Brain microvascular endothelial cell (primary cell): ENCODE results near the gene FGF1.

Experiments used
- DNase-seq: peaks from one replicate; pipeline ENCODE4 v3.0.0-alpha.2; 2020
- H3K27ac ChIP-seq: fragments of 250-450 bp; sonication (Bioruptor Pico); 2 replicates; pipeline ENCODE4 v1.5.1; 2020; ENCODE audit warnings: mild to moderate bottlenecking, moderate library complexity
- H3K27me3 ChIP-seq: fragments of 250-450 bp; sonication (Bioruptor Pico); replicated peaks from 2 replicates; pipeline ENCODE4 v1.5.1; 2020; ENCODE audit warnings: mild to moderate bottlenecking
- H3K36me3 ChIP-seq: fragments of 250-450 bp; sonication (Bioruptor Pico); replicated peaks from 2 replicates; pipeline ENCODE4 v1.5.1; 2020; ENCODE audit warnings: mild to moderate bottlenecking
- H3K4me3 ChIP-seq: 2 replicates; pipeline ENCODE4 v1.5.1; 2011; ENCODE audit warnings: low read depth, mild to moderate bottlenecking, control low read depth, low read length, moderate library complexity
- CTCF ChIP-seq: IDR thresholded peaks from 2 replicates; pipeline ENCODE4 v1.5.1; 2011; ENCODE audit warnings: low read depth, mild to moderate bottlenecking, moderate library complexity, low read length, control low read depth, inconsistent platforms; ENCODE audit errors: missing control alignments
- in situ Hi-C: cut with HindIII; loops from 2 replicates; pipeline ENCODE4 v1.10.0; 2017; ENCODE audit warnings: low sequenced_read_pairs, low pct_ligation_motif_present

The FGF1 gene

GRCh38 chr5:142637871-142638270, 48.0 kb downstream of the FGF1 start:
- in situ Hi-C loops, result no loop called here
- no peak overlapping the region for H3K4me3 ChIP-seq
- H3K27me3 ChIP-seq, result no peaks in the 10 kb centered on the region
- no peak for DNase-seq
- H3K27ac ChIP-seq, result no peak overlapping the region
- H3K36me3 ChIP-seq, result no peaks in the 10 kb centered on the region
- no peak for TF ChIP-seq CTCF

GRCh38 chr5:142636698-142637324, 49.1 kb downstream of the FGF1 start:
- no peak overlapping the region for H3K27ac ChIP-seq
- no peaks in the 10 kb centered on the region for H3K36me3 ChIP-seq
- no peaks in the 10 kb centered on the region for H3K27me3 ChIP-seq
- no peak for TF ChIP-seq CTCF
- no peak for DNase-seq
- no peak overlapping the region for H3K4me3 ChIP-seq
- in situ Hi-C loops, result no loop called here

GRCh38 chr5:142636093-142636492, 49.8 kb downstream of the FGF1 start:
- no peak overlapping the region for H3K4me3 ChIP-seq
- DNase-seq, result no peak
- TF ChIP-seq CTCF, result no peak
- in situ Hi-C loops, result no loop called here
- no peaks in the 10 kb centered on the region for H3K27me3 ChIP-seq
- no peaks in the 10 kb centered on the region for H3K36me3 ChIP-seq
- no peak overlapping the region for H3K27ac ChIP-seq

- no peaks in the 10 kb centered on the region for H3K27me3 ChIP-seq
- H3K36me3 ChIP-seq, result no peaks in the 10 kb centered on the region
- TF ChIP-seq CTCF, result no peak
- H3K27ac ChIP-seq, result no peak overlapping the region
- in situ Hi-C loops, result no loop called here
- no peak for DNase-seq
- H3K4me3 ChIP-seq, result no peak overlapping the region
These were observed 51.5 kb downstream of the FGF1 start for GRCh38 chr5:142634216-142635011.

- H3K4me3 ChIP-seq, result no peak overlapping the region
- DNase-seq, result no peak
- no peak for TF ChIP-seq CTCF
- in situ Hi-C loops, result no loop called here
- H3K27me3 ChIP-seq, result no peaks in the 10 kb centered on the region
- H3K36me3 ChIP-seq, result no peaks in the 10 kb centered on the region
- H3K27ac ChIP-seq, result no peak overlapping the region
These were observed 54.9 kb downstream of the FGF1 start for GRCh38 chr5:142630927-142631539.
